Measurements from ENCODE around the gene CABLES2. TPM values are rescaled to one million over a fixed set of nuclear protein-coding genes. Genes with fewer than 3 reads are reported as not detected.
A peak's percentile ranks its signal among the peaks of the same experiment; 100 is the strongest.

CABLES2 gene
- total and polyA plus RNA-seq, 4 donors, result 0.92 to 3.2 (median 2.0) TPM

GRCh38 chr20:62357681-62358080, 49.4 kb downstream of the CABLES2 start (continued):
- no peak for TF ChIP-seq REST (IDR thresholded peaks at IDR 0.05)

DNA sequence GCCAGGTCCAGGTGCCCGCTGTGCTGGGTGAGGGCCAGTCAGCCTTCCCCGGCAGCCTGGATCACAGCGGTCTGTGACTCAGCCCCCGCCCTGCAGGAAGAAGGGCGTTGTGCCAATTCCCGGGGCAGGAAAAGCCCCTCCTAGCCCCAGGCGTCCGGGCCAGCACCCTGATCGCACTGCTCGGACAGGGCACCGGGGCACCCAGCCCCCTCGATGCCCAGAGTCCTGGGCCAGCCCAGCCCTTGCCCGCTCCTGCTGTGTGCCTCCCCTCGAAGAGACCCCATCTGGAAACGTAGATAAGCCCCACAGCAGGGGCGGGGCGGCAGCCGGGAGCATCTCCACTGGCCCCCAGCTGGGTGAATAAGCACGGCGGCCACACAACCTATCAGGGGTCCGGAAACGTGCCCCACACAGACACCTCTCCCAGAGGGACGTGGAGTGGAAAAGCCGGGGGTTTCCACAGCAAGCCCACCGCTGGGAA, 49.9 kb downstream of the CABLES2 start:
- no peaks in the 10 kb centered on the region for H3K27me3 ChIP-seq (ENCODE audit: control insufficient read depth in 4 of 4, insufficient read depth in 4 of 4, low read length in 3 of 4)
- no peak overlapping the region for H3K4me3 ChIP-seq (ENCODE audit: low read depth in 1 of 3, low read length in 3 of 3)
- no peak overlapping the region for H3K9ac ChIP-seq (ENCODE audit: low read depth in 1 of 2, low read length in 2 of 2)
- 45% methylated on average over 25 of the region's 25 CpGs for WGBS
- peak overlapping the region; percentile 82 to 86 for H3K27ac ChIP-seq (ENCODE audit: low read depth in 1 of 2, low read length in 2 of 2)
- peaks cover 0 to 2% (median 0%) of the 10 kb centered on the region in 4 donors for H3K36me3 ChIP-seq (ENCODE audit: control insufficient read depth in 4 of 4, insufficient read depth in 3 of 4, low read depth in 1 of 4, low read length in 3 of 4)
- H3K4me1 ChIP-seq (ENCODE audit: control insufficient read depth in 4 of 4, insufficient read depth in 4 of 4, low read length in 3 of 4), result peaks cover 56 to 85% (median 70%) of the 10 kb centered on the region in 4 donors
- DNase-seq (ENCODE audit: low spot score), result peak; percentile 85
- no peak for TF ChIP-seq SP1 (IDR thresholded peaks at IDR 0.05)
- TF ChIP-seq, protein P1, sequence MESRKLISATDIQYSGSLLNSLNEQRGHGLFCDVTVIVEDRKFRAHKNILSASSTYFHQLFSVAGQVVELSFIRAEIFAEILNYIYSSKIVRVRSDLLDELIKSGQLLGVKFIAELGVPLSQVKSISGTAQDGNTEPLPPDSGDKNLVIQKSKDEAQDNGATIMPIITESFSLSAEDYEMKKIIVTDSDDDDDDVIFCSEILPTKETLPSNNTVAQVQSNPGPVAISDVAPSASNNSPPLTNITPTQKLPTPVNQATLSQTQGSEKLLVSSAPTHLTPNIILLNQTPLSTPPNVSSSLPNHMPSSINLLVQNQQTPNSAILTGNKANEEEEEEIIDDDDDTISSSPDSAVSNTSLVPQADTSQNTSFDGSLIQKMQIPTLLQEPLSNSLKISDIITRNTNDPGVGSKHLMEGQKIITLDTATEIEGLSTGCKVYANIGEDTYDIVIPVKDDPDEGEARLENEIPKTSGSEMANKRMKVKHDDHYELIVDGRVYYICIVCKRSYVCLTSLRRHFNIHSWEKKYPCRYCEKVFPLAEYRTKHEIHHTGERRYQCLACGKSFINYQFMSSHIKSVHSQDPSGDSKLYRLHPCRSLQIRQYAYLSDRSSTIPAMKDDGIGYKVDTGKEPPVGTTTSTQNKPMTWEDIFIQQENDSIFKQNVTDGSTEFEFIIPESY (IDR thresholded peaks at IDR 0.05), result no peak
- no peak for TF ChIP-seq RXRA (IDR thresholded peaks at IDR 0.05)
- no peak for TF ChIP-seq GABPA (IDR thresholded peaks at IDR 0.05 in 1 of 2, conservative IDR thresholded peaks at IDR 0.05 in 1 of 2)
- no peaks in the 10 kb centered on the region for H3K9me3 ChIP-seq (ENCODE audit: control insufficient read depth in 4 of 4, low read length in 3 of 4)

DNA sequence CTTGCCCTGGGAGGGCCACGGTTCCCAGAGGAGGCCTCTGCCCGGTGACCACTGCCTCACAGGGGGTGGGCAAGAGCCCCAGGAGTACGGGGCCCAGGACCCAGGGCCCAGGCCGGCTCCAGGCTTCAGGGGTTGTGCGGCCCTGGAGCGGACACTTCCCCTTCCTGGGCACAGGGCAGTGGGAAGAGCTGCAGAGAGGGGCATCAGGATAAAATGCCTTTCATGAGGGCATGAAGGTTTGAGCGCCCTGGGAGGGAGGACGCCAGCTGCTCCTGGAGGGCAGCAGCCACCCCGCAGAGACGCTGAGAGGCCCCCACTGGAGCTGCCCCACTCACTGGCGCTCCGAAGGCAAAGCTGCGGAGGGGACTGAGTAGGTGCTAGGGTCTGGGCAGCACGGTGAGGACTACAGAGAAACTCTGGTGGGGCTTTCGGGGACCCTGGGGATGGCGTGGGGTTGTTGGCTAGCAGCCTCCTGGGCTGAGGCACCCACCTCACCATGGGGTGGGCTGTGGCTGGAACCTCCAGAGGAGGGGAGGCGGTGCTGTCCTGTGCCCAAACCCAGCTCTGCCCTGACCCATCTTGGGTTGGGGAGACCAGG, 50.4 kb downstream of the CABLES2 start:
- peak overlapping the region; percentile 82 to 86 for H3K27ac ChIP-seq (ENCODE audit: low read depth in 1 of 2, low read length in 2 of 2)
- TF ChIP-seq RXRA (IDR thresholded peaks at IDR 0.05) (no peak), EGR1 (IDR thresholded peaks at IDR 0.05; ENCODE audit: low read depth in 2 of 2) (no peak), YY1 (IDR thresholded peaks at IDR 0.05) (no peak), REST (IDR thresholded peaks at IDR 0.05) (no peak), FOXA1 (IDR thresholded peaks at IDR 0.05) (no peak), HNF4G (IDR thresholded peaks at IDR 0.05) (no peak), SP1 (IDR thresholded peaks at IDR 0.05) (no peak), HNF4A (conservative IDR thresholded peaks at IDR 0.05) (no peak), TAF1 (conservative IDR thresholded peaks at IDR 0.05) (no peak), FOXA2 (IDR thresholded peaks at IDR 0.05) (no peak)
- TF ChIP-seq, protein P1 (IDR thresholded peaks at IDR 0.05), result no peak
- TF ChIP-seq, protein P2, sequence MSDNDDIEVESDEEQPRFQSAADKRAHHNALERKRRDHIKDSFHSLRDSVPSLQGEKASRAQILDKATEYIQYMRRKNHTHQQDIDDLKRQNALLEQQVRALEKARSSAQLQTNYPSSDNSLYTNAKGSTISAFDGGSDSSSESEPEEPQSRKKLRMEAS (IDR thresholded peaks at IDR 0.05), result no peak
- H3K9me3 ChIP-seq (ENCODE audit: control insufficient read depth in 4 of 4, low read length in 3 of 4), result no peaks in the 10 kb centered on the region
- H3K27me3 ChIP-seq (ENCODE audit: control insufficient read depth in 4 of 4, insufficient read depth in 4 of 4, low read length in 3 of 4), result no peaks in the 10 kb centered on the region
- no peak overlapping the region for H3K4me3 ChIP-seq (ENCODE audit: low read depth in 1 of 3, low read length in 3 of 3)
- H3K9ac ChIP-seq (ENCODE audit: low read depth in 1 of 2, low read length in 2 of 2), result peak overlapping the region in 1 of 2 donors; percentile 59
- WGBS, result 72% methylated on average over 17 of the region's 17 CpGs
- peaks cover 0 to 3% (median 0%) of the 10 kb centered on the region in 4 donors for H3K36me3 ChIP-seq (ENCODE audit: control insufficient read depth in 4 of 4, insufficient read depth in 3 of 4, low read depth in 1 of 4, low read length in 3 of 4)
- peaks cover 56 to 82% (median 66%) of the 10 kb centered on the region in 4 donors for H3K4me1 ChIP-seq (ENCODE audit: control insufficient read depth in 4 of 4, insufficient read depth in 4 of 4, low read length in 3 of 4)
- no peak for DNase-seq (ENCODE audit: low spot score)

All from liver (tissue), 9 donors.